GM12875 (cell line): ENCODE data around the gene TBC1D16.
"Not testable (repeated sequence)": the region's sequence is repeated elsewhere in the genome, so short reads cannot be mapped to it uniquely, and the experiment has no call there.

Source experiments
- H3K4me3 ChIP-seq: one replicate; pipeline ENCODE4 v1.5.1; 2011; ENCODE audit warnings: low read depth, low read length, control low read depth
- CTCF ChIP-seq: IDR thresholded peaks from 2 replicates; pipeline ENCODE4 v1.5.1; 2011; ENCODE audit warnings: low read depth, mild to moderate bottlenecking, control low read depth, inconsistent platforms, low read length, moderate library complexity, borderline replicate concordance; ENCODE audit not compliant: insufficient read depth

The TBC1D16 gene

GRCh38 chr17:80000981-80001775 lies 34.5 kb downstream of the TBC1D16 start:
- H3K4me3 ChIP-seq = no peak overlapping the region
- TF ChIP-seq CTCF = no peak

- H3K4me3 ChIP-seq = no peak overlapping the region
- no peak for TF ChIP-seq CTCF
Measured at GRCh38 chr17:80000136-80000535, 35.5 kb downstream of the TBC1D16 start.

GRCh38 chr17:79997011-79997660 lies 38.5 kb downstream of the TBC1D16 start:
- no peak overlapping the region for H3K4me3 ChIP-seq
- no peak for TF ChIP-seq CTCF

GRCh38 chr17:79996291-79996690 lies 39.4 kb downstream of the TBC1D16 start:
- H3K4me3 ChIP-seq = no peak overlapping the region
- TF ChIP-seq CTCF = no peak

- TF ChIP-seq CTCF = no peak
- H3K4me3 ChIP-seq = no peak overlapping the region
Measured at GRCh38 chr17:79995696-79996095, 40.0 kb downstream of the TBC1D16 start.

GRCh38 chr17:79994602-79995001 lies 41.1 kb downstream of the TBC1D16 start:
- H3K4me3 ChIP-seq = no peak overlapping the region
- TF ChIP-seq CTCF = no peak

GRCh38 chr17:79994228-79994569 lies 41.5 kb downstream of the TBC1D16 start:
- H3K4me3 ChIP-seq = not testable (repeated sequence)
